Subcutaneous abdominal adipose tissue (tissue), 5 donors: Measurements from ENCODE around the gene INCENP.

Source experiments
- H3K27ac ChIP-seq: one replicate; pipeline ENCODE4 v1.7.0; 2013; ENCODE audit warnings: low read depth, mild to moderate bottlenecking, inconsistent platforms, low read length, moderate library complexity
- H3K27me3 ChIP-seq, 5 donors: one replicate each; pipeline ENCODE4 v1.7.0; 2013; ENCODE audit warnings: low read length in 5 of 5, inconsistent platforms in 1 of 5; ENCODE audit not compliant: control insufficient read depth in 5 of 5, insufficient read depth in 4 of 5
- H3K36me3 ChIP-seq, 5 donors: one replicate each; pipeline ENCODE4 v1.7.0; 2013; ENCODE audit warnings: low read length in 5 of 5; ENCODE audit not compliant: control insufficient read depth in 5 of 5, insufficient read depth in 5 of 5
- H3K4me1 ChIP-seq, 5 donors: one replicate each; pipeline ENCODE4 v1.7.0; 2013; ENCODE audit warnings: low read length in 5 of 5, mild to moderate bottlenecking in 3 of 5, moderate library complexity in 1 of 5; ENCODE audit not compliant: control insufficient read depth in 5 of 5, insufficient read depth in 5 of 5
- H3K4me3 ChIP-seq, 5 donors: one replicate each; pipeline ENCODE4 v1.7.0; 2013; ENCODE audit warnings: low read length in 5 of 5, low read depth in 1 of 5
- H3K9ac ChIP-seq, 5 donors: one replicate each; pipeline ENCODE4 v1.7.0; 2013; ENCODE audit warnings: low read length in 5 of 5, mild to moderate bottlenecking in 4 of 5, moderate library complexity in 3 of 5
- H3K9me3 ChIP-seq, 5 donors: one replicate each; pipeline ENCODE4 v1.7.0; 2013; ENCODE audit warnings: low read length in 5 of 5; ENCODE audit not compliant: control insufficient read depth in 5 of 5
- donor health status: healthy.
- donor health status: healthy.
- donor health status: healthy.
- donor health status: healthy.
- donor health status: healthy.

Gene INCENP

DNA sequence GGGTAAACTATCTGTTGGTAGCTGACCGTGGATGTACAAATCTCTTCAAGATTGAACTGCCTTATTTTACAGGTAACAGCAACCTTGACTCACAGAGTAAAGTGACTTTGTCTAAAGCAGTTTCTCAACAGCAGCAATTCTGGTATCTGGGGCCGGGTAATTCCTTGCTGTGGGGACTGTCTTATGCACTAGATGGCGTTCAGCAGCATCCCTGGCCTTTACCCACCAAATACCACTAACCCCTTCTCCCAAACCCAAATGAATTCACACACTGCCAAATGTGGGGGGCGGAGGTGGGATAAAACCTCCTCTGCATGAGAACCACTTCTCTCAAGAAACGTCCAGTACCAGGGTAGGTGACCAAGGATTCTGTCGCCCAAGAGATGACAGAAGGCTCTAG lies 1.7 kb upstream of the INCENP start:
- no peaks in the 10 kb centered on the region for H3K27me3 ChIP-seq
- no peaks in the 10 kb centered on the region for H3K36me3 ChIP-seq
- no peak overlapping the region for H3K4me3 ChIP-seq
- H3K27ac ChIP-seq, result no peak overlapping the region
- peaks cover 5 to 27% (median 19%) of the 10 kb centered on the region in 5 donors for H3K4me1 ChIP-seq
- no peaks in the 10 kb centered on the region for H3K9me3 ChIP-seq
- no peak overlapping the region for H3K9ac ChIP-seq

DNA sequence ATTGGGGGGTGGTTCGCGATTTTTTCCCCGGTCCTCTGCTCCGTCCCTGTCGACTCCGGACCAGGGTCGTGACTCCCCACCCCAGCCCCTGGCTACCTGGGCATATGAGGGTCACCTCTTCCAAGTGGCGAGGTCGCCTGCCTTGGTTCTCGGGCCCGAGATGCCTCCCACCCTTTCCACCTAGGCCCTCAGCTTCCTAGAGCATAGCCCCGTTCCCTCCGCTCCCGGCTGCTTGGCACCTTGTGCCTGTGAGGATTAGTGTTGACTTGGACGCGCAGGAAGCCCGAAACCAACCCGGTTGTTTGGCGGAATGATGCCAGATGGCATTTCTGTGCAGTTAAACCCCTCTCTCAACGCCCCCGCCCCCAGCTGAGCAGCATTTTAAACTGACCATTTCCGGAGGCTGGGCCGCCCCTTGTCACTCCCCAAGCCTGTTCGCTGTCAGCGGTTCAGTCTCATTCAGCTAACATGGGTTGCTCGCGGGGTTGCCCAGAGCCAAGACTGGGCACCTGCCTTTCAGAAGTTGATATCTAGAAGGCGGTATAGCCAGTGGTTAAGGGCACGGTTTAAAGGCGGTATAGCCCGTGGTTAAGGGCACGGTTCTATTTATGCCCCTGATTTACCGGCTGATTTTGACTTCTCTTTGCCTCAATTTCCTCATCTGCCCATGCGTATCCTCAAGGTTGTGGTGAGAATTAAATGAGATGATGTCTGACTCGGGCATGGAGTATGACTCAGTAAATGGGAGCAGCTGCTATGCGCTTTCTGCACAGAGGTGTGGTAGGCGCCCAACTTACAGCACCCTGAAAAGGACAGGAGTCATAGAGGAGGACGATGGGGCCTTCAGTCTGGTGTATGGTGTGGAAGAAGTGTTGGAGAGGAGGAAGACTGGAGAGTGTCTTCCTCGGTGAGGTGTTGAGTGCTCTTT lies 639 bp downstream of the INCENP start:
- Histone ChIP-seq H3K36me3 (peaks cover 0 to 16% (median 13%) of the 10 kb centered on the region in 5 donors), H3K4me3 (peak overlapping the region; percentile 86 to 99 (median 97)), H3K4me1 (peaks cover 5 to 27% (median 19%) of the 10 kb centered on the region in 5 donors), H3K9me3 (no peaks in the 10 kb centered on the region), H3K9ac (peak overlapping the region; percentile 67 to 98 (median 82)), H3K27me3 (no peaks in the 10 kb centered on the region), H3K27ac (peak overlapping the region; percentile 60)

- peak overlapping the region in 1 of 5 donors; percentile 82 for H3K9ac ChIP-seq
- H3K9me3 ChIP-seq, result no peaks in the 10 kb centered on the region
- no peak overlapping the region for H3K27ac ChIP-seq
- peak overlapping the region in 3 of 5 donors; percentile 6 to 99 (median 98) for H3K4me3 ChIP-seq
- peaks cover 0 to 24% (median 22%) of the 10 kb centered on the region in 5 donors for H3K36me3 ChIP-seq
- H3K27me3 ChIP-seq, result no peaks in the 10 kb centered on the region
- peaks cover 5 to 27% (median 19%) of the 10 kb centered on the region in 5 donors for H3K4me1 ChIP-seq
Observed at GRCh38 chr11:62125316-62125715, 1.5 kb downstream of the INCENP start.

DNA sequence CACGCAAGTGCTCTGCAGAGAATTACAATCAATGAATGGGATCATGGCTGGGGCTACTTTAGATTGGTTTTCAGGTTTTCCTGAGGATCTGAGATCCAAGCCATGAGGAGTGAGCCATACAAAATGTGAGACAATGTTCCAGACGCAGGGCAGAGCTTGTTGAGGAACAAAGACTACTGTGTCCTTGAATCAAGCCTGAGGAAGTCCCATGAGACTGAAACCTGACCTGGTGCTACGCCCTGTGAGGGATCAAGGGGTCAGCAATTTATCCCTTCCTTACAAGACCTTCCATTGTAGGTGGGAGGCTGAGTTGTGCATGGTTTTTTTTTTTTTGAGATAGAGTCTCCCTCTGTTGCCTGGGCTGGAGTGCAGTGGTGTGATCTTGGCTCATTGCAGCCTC lies 2.1 kb downstream of the INCENP start:
- H3K27me3 ChIP-seq, result no peaks in the 10 kb centered on the region
- H3K4me1 ChIP-seq, result peaks cover 5 to 27% (median 19%) of the 10 kb centered on the region in 5 donors
- no peak overlapping the region for H3K4me3 ChIP-seq
- no peaks in the 10 kb centered on the region for H3K9me3 ChIP-seq
- H3K27ac ChIP-seq, result no peak overlapping the region
- peaks cover 0 to 30% (median 27%) of the 10 kb centered on the region in 5 donors for H3K36me3 ChIP-seq
- H3K9ac ChIP-seq, result no peak overlapping the region

DNA sequence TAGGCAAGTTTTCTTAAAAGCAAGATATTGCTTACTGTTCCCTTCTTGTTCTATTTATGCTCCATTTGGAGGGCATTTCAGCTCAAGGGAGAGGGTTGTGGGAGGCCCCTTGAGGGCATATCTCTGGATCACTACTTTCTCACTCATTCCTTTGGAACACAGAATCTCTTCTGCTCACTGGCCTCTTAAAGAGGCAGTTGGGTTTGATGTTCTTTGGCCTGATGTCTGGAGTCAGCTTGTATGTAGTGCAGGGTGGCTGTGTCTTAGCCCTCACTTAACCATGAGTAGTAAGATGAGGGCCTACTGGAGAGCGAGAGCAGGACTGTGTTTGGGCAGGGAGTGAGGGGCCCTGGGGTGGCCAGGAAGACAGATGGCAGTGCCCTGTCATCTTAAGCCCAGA lies 3.6 kb downstream of the INCENP start:
- Histone ChIP-seq H3K4me3 (no peak overlapping the region), H3K9ac (peak overlapping the region in 1 of 5 donors; percentile 17), H3K9me3 (no peaks in the 10 kb centered on the region), H3K27ac (no peak overlapping the region), H3K27me3 (no peaks in the 10 kb centered on the region), H3K4me1 (peaks cover 5 to 27% (median 19%) of the 10 kb centered on the region in 5 donors), H3K36me3 (peaks cover 0 to 45% (median 37%) of the 10 kb centered on the region in 5 donors)

DNA sequence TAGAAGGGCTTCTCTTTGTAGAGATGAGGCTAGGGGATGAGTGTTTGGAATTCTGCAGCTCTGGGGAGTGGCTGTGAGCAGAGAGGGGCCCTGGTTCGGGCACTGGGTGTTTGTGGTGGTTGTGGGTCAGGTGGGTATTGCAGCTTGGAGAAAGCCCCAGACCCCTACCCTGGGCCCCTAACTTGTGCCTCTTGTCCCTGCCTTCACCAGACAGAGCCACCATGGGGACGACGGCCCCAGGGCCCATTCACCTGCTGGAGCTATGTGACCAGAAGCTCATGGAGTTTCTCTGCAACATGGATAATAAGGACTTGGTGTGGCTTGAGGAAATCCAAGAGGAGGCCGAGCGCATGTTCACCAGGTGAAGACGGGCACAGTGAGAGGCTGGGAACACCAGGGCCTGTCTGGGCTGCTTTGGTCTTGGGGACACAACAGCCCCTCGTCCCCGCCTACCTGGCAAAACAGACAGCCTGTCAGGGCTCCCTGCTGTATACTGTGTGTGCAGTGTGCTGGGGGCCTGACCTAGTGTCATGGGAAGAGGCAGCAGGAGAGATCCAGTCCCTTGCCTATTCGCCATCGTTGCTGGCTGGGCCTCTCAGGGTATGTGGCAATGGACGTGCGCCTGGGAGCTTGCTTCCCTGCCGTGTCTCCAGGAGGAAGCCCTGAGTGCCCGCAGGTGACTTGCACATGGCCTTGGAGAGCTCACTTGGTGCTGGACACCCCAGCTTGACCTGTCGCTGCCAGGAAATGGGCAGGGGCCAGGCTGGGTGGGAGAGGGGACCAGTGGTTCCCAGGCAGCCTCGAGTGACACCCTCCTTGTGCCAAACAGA lies 4.3 kb downstream of the INCENP start:
- Histone ChIP-seq H3K36me3 (peaks cover 0 to 50% (median 40%) of the 10 kb centered on the region in 5 donors), H3K4me3 (no peak overlapping the region)

DNA sequence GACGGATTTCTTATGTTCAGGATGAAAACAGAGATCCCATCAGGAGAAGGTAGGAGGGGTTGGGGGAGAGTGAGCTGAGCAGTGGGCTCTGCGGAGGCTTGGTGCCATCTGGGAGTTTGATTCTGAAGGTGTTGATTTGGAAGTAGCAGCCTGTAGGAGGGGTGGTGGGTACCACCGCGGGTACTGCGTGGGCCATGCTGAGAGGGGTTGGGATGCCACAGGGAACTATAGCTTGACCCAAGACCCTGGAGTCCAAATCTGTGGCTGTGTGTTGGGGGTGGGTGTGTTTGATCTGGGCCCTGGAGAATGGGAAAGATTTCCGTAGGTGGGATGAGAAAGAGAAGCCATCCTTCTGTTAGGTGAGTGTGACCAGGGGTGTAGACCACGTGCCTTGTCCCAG lies 5.0 kb downstream of the INCENP start:
- H3K4me1 ChIP-seq, result peaks cover 5 to 21% (median 17%) of the 10 kb centered on the region in 5 donors
- H3K9ac ChIP-seq, result no peak overlapping the region
- H3K27me3 ChIP-seq, result no peaks in the 10 kb centered on the region
- H3K4me3 ChIP-seq, result no peak overlapping the region
- H3K9me3 ChIP-seq, result no peaks in the 10 kb centered on the region
- H3K36me3 ChIP-seq, result peaks cover 0 to 56% (median 45%) of the 10 kb centered on the region in 5 donors
- no peak overlapping the region for H3K27ac ChIP-seq

More for the DNA sequence above, 4.3 kb downstream of the INCENP start:
- H3K9me3 ChIP-seq, result no peaks in the 10 kb centered on the region
- peaks cover 5 to 25% (median 19%) of the 10 kb centered on the region in 5 donors for H3K4me1 ChIP-seq
- H3K9ac ChIP-seq, result no peak overlapping the region
- no peak overlapping the region for H3K27ac ChIP-seq
- no peaks in the 10 kb centered on the region for H3K27me3 ChIP-seq

- Histone ChIP-seq H3K9me3 (no peaks in the 10 kb centered on the region), H3K4me1 (peaks cover 2 to 12% (median 9%) of the 10 kb centered on the region in 5 donors), H3K36me3 (peaks cover 0 to 59% (median 46%) of the 10 kb centered on the region in 5 donors), H3K4me3 (no peak overlapping the region), H3K9ac (no peak overlapping the region), H3K27ac (no peak overlapping the region), H3K27me3 (no peaks in the 10 kb centered on the region)
Observed at GRCh38 chr11:62129590-62130282, 5.9 kb downstream of the INCENP start.

DNA sequence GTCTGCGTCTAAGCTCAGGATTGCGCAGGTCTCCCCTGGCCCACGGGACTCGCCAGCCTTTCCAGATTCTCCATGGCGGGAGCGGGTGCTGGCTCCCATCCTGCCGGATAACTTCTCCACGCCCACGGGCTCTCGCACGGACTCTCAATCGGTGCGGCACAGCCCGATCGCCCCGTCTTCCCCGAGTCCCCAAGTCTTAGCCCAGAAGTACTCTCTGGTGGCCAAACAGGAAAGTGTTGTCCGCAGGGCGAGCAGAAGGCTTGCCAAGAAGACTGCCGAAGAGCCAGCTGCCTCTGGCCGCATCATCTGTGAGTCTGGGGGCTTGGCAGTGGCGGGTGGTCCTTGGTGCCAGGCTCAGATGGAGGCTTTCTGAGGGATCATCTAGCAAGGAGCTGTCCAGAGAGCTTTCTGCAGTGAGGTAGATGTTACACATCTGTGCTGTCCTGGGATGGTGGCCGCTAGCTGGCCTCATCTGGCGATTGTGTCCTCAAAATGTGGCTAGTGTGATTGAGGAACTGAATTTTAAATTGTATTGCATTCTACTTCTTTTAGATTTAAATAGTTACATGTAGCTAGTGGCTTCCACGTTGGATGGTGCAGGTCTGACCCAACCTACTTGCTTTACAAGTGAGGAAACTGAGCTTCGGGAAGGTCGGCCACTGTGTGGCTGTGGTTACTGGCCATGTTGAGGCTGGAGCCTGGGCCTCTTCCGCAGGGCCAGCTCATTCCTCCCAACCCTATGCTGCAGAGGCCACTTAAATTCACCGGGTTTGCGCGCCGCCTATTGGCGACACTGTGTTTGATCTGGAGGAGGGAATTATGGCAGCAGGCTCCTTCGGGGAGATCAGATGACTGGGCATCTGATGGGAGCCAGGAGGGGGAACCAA lies 6.7 kb downstream of the INCENP start:
- Histone ChIP-seq H3K4me1 (peaks cover 0 to 5% (median 2%) of the 10 kb centered on the region in 5 donors), H3K9me3 (no peaks in the 10 kb centered on the region), H3K27me3 (no peaks in the 10 kb centered on the region), H3K4me3 (no peak overlapping the region), H3K36me3 (peaks cover 0 to 59% (median 49%) of the 10 kb centered on the region in 5 donors), H3K27ac (no peak overlapping the region), H3K9ac (no peak overlapping the region)
